Measurements from ENCODE around the gene WDR64.
A peak's percentile ranks its signal among the peaks of the same experiment; 100 is the strongest.

The WDR64 gene

DNA sequence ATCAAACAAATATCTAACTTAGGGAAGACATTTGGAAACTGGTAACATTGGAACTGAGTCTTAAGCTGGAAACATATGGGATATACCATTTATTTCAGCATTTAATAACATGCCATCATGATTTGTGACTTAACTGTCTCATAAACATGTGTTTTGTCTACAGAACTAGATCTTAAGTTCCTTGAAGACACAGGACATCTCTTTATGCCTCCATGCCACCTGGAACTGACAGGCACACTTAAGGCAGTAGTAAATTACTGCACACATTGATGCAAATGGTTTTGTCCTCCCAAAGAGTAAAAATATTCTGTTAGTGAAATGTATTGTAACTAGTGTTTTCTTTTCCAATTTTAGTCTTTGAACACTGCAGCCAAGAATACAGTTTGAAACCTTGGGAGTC, 194.3 kb downstream of the WDR64 start:
- TF ChIP-seq, protein P1, sequence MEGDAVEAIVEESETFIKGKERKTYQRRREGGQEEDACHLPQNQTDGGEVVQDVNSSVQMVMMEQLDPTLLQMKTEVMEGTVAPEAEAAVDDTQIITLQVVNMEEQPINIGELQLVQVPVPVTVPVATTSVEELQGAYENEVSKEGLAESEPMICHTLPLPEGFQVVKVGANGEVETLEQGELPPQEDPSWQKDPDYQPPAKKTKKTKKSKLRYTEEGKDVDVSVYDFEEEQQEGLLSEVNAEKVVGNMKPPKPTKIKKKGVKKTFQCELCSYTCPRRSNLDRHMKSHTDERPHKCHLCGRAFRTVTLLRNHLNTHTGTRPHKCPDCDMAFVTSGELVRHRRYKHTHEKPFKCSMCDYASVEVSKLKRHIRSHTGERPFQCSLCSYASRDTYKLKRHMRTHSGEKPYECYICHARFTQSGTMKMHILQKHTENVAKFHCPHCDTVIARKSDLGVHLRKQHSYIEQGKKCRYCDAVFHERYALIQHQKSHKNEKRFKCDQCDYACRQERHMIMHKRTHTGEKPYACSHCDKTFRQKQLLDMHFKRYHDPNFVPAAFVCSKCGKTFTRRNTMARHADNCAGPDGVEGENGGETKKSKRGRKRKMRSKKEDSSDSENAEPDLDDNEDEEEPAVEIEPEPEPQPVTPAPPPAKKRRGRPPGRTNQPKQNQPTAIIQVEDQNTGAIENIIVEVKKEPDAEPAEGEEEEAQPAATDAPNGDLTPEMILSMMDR (IDR thresholded peaks at IDR 0.05; ENCODE audit: low read depth, low read length) = no peak
- no peak overlapping the region for H3K4me3 ChIP-seq (ENCODE audit: low read depth, low read length)

- H3K4me3 ChIP-seq (ENCODE audit: low read depth, low read length) = peak overlapping the region; percentile 93
- TF ChIP-seq, protein P1 (IDR thresholded peaks at IDR 0.05; ENCODE audit: low read depth, low read length) = no peak
These were observed 194.9 kb downstream of the WDR64 start for GRCh38 chr1:241846862-241847539.

DNA sequence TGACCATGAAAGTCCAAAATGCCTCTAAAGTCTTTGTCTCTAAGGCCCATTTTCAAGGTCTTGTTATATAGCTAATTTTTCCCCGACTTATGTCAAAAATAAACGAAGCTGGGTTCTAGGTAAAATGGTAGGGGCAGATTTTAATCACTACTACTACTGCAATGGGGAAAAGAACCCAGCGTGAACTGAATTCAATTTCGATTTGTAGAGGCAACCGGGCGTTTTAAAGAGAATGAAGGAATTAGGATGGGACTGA, 195.4 kb downstream of the WDR64 start:
- TF ChIP-seq, protein P1 (IDR thresholded peaks at IDR 0.05; ENCODE audit: low read depth, low read length) = no peak
- peak overlapping the region; percentile 93 for H3K4me3 ChIP-seq (ENCODE audit: low read depth, low read length)

DNA sequence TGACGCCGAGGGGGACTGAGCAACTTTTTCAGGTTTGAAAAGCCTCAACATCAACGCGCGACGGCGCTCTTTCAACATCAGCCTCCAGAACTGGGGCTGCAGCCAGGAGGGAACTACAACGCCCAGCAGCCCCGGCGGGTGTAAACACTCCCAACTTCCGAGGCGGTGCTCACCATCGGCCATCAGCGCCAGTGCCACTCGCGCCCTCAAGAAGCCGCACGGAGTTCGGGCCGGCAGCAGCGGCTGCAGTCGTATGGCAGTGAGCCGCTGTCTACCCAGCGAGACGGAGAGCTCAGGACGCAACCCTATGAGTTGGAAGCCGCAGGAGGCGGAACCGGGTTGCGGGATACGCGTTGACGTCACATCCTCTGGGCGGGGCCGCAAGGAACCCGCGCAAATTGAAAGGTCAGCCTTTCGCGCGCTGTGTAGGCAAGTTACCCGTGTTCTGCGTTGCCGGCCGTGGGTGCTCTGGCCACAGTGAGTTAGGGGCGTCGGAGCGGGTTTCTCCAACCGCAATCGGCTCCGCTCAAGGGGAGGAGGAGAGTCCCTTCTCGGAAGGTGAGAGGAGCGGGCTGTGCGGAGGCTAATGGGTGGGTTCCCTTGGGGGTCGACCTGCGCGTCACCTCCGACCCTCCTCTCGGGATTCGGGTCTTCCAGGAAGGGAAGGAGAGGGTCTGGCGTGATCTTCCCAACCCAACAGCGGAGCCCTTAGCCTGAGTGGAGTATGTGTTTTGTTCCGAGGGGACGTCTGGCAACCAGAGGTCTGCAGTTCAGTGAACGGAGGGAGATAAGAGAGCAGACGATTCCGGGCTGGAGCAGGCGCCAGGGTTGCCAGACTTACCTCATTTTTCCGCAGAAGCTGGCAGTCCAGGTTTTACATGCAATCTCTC, 196.0 kb downstream of the WDR64 start, which contains the start of gene EXO1:
Gene EXO1 (plus strand): TSS at position 409 of the 890 bp plus-strand sequence. CDS start 2,222 bp downstream, outside the sequence.
- TF ChIP-seq, protein P1 (IDR thresholded peaks at IDR 0.05; ENCODE audit: low read depth, low read length) = peak; percentile 24; the same call in 1 of the 2 replicates
- peak within 1 kb of the TSS; percentile 93 for H3K4me3 ChIP-seq (ENCODE audit: low read depth, low read length)

- H3K4me3 ChIP-seq (ENCODE audit: low read depth, low read length) = peak overlapping the region; percentile 93
- TF ChIP-seq, protein P1 (IDR thresholded peaks at IDR 0.05; ENCODE audit: low read depth, low read length) = no peak
These were observed 196.7 kb downstream of the WDR64 start for GRCh38 chr1:241848686-241849344.

DNA sequence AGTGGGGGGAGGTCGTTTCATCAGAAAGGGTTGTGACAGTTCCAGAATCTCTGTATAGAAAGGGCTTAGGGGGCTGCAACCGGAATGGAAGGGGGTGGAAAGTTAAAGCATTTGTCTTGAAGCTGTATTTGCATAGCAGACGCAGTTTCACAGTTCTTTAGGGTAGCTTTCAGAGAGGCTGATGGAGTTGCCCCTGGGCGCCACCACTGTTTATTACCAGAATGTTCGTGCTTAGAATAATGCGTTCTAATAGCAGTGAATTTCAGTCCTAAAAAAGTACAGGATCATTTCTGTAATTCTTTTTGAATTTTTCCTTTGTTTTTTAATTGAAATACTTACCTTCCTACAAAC, 197.2 kb downstream of the WDR64 start:
- TF ChIP-seq, protein P1 (IDR thresholded peaks at IDR 0.05; ENCODE audit: low read depth, low read length) = no peak
- H3K4me3 ChIP-seq (ENCODE audit: low read depth, low read length) = peak overlapping the region; percentile 93
